ENCODE measurements around the gene ARHGAP4.

Gene ARHGAP4

GRCh38 chrX:153882557-153882956, 43.5 kb downstream of the ARHGAP4 start:
- no peak for TF ChIP-seq CTCF (IDR thresholded peaks at IDR 0.05; ENCODE audit: low read depth, low read length)
- no peak for DNase-seq
- Histone ChIP-seq H3K9me3 (no peaks in the 10 kb centered on the region), H3K4me1 (peaks cover 43% of the 10 kb centered on the region), H3K36me3 (peaks cover 7% of the 10 kb centered on the region; the same call in 1 of the 2 replicates), H3K27me3 (no peaks in the 10 kb centered on the region), H3K4me3 (ENCODE audit: low read depth, low read length) (peak overlapping the region; percentile 75)

DNA sequence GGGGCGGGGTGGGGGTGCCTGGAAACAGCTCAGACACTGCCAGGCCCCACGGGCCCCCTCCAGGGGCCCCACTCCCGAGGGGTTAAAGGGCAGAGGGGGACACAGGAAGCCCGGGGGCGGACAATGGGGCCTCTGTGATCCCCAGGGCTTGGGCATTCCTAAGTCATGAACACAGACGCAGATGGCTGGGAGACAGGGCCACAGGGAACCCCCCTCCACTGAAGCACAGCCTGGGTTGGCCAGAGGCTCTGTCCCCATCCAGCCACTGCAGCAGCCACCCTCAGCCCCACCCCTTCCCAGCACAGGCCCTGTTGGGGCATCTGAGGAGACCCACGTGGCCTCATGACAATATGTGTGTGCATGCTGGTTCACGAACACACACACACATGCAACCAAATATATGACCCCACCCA, 44.0 kb downstream of the ARHGAP4 start:
- peaks cover 44% of the 10 kb centered on the region for H3K4me1 ChIP-seq

GRCh38 chrX:153881281-153881680, 44.8 kb downstream of the ARHGAP4 start:
- Histone ChIP-seq H3K27me3 (no peaks in the 10 kb centered on the region), H3K9me3 (no peaks in the 10 kb centered on the region), H3K36me3 (peaks cover 7% of the 10 kb centered on the region; the same call in 1 of the 2 replicates), H3K4me3 (ENCODE audit: low read depth, low read length) (no peak overlapping the region), H3K4me1 (peaks cover 42% of the 10 kb centered on the region)
- TF ChIP-seq CTCF (IDR thresholded peaks at IDR 0.05; ENCODE audit: low read depth, low read length): no peak
- no peak for DNase-seq

More for the DNA sequence above, 44.0 kb downstream of the ARHGAP4 start:
- H3K4me3 ChIP-seq (ENCODE audit: low read depth, low read length): no peak overlapping the region; the same call in 1 of the 2 replicates
- TF ChIP-seq CTCF (IDR thresholded peaks at IDR 0.05; ENCODE audit: low read depth, low read length): no peak
- H3K36me3 ChIP-seq: peaks cover 7% of the 10 kb centered on the region; the same call in 1 of the 2 replicates
- no peaks in the 10 kb centered on the region for H3K27me3 ChIP-seq
- H3K9me3 ChIP-seq: no peaks in the 10 kb centered on the region
- DNase-seq: peak; percentile 74

GRCh38 chrX:153880440-153880815, 45.6 kb downstream of the ARHGAP4 start:
- peaks cover 7% of the 10 kb centered on the region; the same call in 1 of the 2 replicates for H3K36me3 ChIP-seq
- H3K27me3 ChIP-seq: no peaks in the 10 kb centered on the region
- no peak overlapping the region for H3K4me3 ChIP-seq (ENCODE audit: low read depth, low read length)
- TF ChIP-seq CTCF (IDR thresholded peaks at IDR 0.05; ENCODE audit: low read depth, low read length): no peak
- H3K4me1 ChIP-seq: peaks cover 45% of the 10 kb centered on the region
- DNase-seq: no peak
- H3K9me3 ChIP-seq: no peaks in the 10 kb centered on the region

DNA sequence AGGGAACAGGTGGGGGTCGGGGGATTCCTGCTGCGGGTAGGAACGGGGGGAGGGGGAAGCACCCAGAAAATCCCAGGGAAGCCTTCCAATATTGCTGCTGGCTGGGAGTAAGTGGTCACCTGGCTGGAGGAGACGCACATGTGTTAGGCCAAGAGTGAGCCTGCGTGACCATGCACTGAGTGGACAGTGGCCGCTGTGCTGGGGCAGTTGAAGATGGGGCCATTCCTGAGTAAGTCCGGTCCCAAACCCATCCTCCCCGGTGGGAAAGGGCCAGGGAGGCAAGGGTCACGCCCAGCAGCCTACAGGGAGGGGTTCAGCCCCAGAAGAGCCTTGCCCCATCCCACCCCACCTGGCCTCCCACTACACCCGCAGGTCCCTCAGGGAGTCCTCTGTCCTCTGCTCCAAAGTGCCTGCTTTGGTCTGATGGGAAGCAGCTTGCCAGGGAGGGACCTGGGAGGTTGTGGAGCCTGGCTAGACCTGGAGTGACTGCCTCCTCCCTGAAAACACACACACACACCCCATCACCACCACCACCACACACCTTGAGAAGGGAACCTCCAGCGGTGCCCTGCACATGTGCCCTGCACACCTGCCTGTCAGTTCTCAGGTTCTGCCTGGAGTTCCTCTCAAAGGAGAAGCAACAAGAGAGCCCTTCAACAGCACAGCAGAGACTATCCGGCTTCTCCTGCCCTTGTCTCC, 46.2 kb downstream of the ARHGAP4 start:
- Histone ChIP-seq H3K9me3 (no peaks in the 10 kb centered on the region), H3K4me1 (peaks cover 45% of the 10 kb centered on the region), H3K36me3 (peaks cover 7% of the 10 kb centered on the region; the same call in 1 of the 2 replicates), H3K27me3 (no peaks in the 10 kb centered on the region), H3K4me3 (ENCODE audit: low read depth, low read length) (no peak overlapping the region)
- no peak for DNase-seq
- TF ChIP-seq CTCF (IDR thresholded peaks at IDR 0.05; ENCODE audit: low read depth, low read length): no peak

DNA sequence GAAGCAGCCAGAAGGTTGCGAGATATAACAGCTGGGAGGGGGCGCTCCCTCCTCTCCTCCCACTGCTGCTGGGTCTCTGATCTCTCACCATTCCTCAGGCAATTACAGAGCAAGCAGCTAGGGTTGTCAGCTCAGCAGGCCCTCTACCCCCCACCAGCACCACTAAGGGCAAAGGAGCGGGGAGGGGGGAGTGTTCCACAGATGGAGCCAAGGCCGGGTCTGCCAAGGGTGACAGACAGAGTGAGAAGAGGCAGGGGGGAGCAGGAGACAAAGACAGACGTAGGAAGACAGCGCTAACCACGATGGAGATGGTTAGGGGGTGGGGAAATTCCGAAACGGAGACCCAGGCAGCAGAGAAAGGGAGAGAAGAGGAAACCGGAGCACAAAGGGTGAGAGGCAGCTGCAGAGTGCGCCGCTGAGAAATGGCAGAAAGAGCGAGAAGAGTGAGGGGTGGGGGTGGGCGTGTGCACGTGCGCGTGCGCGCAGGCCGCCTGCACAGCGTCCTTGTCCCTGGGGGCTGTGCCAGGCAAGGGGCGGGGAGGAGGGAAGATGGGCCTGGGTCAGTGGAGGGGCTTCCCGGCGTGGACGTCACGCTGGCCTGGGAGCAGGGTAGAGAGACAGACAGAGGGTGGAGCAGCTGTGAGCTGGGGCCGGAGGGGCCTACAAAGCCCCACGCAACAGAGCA, 47.0 kb downstream of the ARHGAP4 start:
- peak overlapping the region; percentile 44 for H3K4me3 ChIP-seq (ENCODE audit: low read depth, low read length)
- TF ChIP-seq CTCF (IDR thresholded peaks at IDR 0.05; ENCODE audit: low read depth, low read length): peak; percentile 25

More for the DNA sequence above, 47.0 kb downstream of the ARHGAP4 start:
- DNase-seq: peak; percentile 63
- Histone ChIP-seq H3K36me3 (peaks cover 7% of the 10 kb centered on the region; the same call in 1 of the 2 replicates), H3K27me3 (no peaks in the 10 kb centered on the region), H3K4me1 (peaks cover 45% of the 10 kb centered on the region), H3K9me3 (no peaks in the 10 kb centered on the region)
